GM21529 (cell line): ENCODE measurements around the gene MYO18A.
"Not testable (repeated sequence)": the region's sequence is repeated elsewhere in the genome, so short reads cannot be mapped to it uniquely, and the experiment has no call there.

Source experiments
- ATAC-seq: cut with Tn5 transposase; IDR thresholded peaks from one replicate; pipeline ENCODE4 v1.9.1; 2021; ENCODE audit not compliant: unreplicated experiment

The MYO18A gene

DNA sequence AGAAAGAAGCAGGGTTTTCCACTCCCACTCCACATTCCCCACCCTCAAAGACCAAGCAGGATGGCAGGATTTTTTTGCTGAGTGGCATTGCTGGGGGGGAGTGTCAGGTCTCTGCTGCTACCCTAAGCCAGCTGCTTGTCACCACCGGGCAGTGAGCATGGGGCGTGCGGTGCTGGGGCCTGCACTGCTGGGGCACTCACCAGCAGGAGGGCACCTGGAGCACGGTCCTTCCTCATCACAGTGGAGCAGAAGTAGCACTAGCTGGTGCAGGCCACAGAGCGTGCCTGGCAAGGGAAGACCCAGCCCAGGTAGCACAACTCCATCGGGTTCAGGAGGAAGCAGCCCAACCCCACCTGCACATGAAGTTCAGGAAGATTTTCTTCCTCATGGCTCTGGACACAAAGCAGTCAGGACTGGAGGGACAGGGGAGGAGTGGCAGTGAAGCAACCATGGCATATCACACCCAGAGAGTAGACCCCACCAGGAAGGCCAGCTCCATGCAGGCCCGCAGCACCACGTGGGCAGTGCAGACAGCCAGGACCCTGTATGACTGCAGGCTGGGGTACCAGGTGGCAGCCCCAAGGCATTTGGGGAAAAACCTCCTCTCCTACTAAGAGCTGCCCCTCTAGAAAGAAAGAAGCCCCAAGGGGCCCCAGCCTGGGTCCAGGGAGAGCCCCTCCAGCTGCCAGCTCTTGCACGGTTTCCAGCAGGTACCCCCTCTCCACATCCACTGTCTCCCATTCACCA lies 16.7 kb upstream of the MYO18A start:
- ATAC-seq = no peak

DNA sequence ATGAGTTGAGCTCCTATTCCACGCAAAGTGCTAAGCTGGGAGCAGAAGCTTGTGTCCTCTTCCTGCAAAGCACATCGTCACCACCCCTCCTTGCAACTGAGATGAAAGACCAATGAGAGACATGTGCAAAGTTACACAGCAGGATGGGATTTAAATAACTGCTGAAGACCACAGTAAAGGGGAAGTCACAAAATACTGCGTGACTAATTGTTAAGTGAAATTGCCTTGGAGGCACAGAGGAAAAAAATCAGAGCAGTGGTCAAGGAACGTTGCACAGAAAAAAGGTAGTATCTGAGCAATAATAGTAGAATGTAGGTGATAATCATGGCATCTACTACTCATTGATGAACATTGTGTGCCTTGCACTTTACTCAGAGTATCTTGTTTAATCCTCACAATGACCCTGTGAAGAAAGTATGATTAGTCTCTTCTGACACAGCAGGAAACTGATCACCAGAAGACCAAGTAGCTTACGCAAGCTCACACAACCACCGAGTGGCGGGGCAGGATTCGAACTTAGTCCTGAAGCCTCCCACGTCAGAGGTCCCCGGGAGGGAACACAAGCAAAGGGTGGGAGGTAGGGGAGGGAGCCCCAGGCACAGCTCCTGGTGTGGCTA lies 15.4 kb upstream of the MYO18A start:
- no peak for ATAC-seq

- no peak for ATAC-seq
Measured at GRCh38 chr17:29194669-29195068, 14.5 kb upstream of the MYO18A start.

DNA sequence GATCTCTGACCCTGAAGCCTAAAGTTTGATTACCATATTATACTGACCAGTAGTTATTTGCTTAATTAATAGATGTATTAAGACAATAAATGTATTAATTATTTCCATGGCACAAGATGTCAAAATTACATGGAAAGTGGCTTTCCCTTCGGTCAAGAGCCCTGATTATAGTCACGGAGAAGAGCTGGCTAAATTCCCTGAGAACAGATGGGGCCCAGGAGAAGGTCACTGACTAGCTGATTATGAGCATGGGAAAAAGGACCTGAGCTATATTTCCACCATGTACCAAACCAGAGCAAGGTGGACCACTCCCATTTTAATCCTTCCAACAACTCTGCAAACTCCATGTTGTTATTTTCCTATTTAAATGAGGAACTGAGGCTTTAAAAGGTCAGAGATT lies 12.9 kb upstream of the MYO18A start:
- no peak for ATAC-seq

GRCh38 chr17:29190592-29191207 lies 10.5 kb upstream of the MYO18A start:
- ATAC-seq = no peak

DNA sequence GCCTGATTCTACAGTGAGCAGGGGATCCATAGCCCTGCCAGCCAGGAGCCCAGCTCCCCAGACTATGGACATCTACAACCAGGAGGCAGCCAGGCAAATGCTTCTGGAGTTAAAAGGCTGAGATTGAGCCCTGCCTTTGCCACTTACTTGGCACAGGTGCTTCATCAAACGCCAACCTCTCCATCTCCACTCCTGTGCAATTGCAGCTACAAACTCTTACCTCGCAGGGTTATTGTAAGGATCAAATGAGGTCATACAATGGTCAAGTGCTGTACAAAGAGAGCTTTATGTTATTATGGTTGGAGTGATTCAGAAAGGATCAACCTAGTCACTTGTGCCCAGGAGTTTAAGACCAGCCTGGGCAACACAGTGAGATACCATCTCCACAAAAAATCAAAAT lies 9.8 kb upstream of the MYO18A start:
- ATAC-seq = no peak

DNA sequence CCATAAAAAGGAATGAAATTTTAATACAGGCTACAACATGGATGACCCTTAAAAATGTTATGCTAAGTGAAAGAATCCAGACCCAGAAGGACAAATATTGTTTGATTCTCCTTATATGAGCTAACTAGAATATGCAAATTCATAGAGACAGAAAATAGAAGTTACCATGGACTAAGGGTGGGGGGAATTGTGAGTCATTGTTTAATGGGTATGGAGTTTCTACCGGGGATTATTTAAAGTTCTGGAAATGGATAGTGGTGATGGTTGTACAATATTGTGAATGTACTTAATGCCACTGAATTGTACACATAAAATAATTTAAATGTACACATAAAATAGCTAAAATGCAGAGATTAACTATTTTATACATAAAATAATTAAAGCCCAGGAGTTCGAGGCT lies 9.2 kb upstream of the MYO18A start:
- ATAC-seq = no peak

DNA sequence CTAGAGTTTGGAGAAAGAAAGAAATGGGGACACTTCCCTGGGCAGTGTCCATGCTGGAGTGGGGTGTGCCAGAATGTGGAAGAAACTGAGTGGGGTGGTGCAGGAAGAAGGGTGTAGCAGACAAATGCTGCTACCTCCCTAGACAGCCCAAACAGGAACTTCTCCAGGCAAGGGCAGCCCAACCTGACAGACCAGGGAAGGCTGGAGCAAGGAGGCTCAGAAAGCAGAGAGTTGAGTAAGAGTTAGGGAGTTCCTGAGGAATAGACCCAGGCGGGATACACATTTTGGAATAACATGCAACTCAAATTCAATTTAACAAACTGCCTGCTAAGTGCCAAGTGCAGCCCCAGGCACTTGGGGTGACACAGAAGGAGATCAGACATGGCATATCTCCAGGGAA lies 1.0 kb upstream of the MYO18A start:
- ATAC-seq = no peak

DNA sequence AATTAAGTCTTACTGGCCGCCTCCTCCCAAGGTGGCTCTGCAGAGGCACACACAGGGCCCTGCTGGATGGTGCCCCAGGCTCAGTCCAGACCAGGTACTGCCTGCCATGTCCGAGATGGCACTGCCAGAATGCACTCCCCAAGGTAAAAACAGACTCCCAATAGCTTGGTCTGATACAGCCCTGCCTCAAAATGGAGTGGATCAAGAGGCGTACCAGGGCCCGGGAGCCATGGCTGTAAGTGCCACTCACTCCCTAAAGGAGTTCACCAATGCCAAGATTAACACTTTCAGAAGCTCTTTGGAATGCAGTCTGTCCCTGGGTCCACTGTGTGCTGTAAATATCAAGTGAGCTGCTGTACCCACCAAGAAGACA lies 576 bp upstream of the MYO18A start:
- no peak for ATAC-seq

DNA sequence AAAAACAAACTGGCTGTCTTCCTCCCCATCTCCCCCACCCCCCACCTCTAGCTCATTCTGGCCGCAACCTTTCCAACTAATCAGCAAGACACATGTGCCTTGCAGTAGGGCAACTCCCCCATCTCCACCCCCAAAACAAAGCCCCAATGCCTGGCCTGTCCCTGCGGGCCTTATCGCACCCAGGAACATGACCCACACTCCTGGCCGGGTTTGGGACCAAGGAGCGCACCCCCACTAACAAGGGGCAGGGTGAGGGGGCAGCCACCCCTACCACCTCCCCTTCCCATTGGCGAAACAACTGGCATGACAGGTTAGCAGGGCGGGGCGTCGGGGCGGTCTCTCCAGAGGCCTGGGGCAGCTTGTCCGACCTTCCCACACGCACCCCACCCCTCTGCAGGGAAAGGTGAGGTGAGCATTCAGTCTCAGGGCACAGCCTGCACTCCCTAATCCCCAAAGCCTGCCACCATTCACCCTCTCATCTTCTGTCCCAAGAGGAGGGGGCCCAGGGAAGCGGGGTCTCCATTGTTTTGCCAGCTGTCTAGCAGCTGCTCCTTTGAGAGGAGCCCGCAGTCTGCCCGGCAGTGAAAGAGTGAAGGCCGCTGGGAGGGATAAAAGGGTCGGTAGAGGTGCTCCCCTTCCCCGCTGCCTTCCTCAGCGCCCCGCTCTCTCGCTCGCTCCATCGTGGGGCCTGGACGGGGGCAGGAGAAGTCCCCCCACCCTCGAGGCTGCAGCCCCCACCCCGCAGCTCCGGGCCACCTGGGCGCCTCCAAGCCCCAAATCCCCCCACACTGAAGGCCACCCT lies 765 bp downstream of the MYO18A start:
- no peak for ATAC-seq

DNA sequence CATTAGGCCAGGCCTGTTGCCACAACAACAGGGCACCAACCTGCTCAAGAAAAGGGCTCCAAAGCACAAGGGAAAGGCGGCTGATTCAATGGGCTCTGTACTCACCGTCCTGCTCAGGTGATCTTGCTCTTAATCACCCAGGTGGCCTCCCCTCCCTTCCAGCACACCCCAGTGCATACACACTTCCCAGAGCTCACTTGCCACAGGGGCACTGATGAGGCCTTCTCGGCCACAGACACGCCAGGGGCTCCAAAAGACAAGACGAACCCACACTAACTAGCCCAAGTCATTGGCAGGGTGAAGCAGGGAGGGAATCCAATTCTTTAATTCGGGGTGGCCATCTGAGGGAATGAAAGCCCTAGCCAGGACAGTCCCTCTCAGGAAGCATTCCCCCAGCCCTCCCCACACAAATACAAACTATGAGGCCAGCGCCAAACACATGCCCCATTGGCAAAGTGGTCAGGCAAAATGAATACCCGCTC lies 1.4 kb downstream of the MYO18A start:
- no peak for ATAC-seq

- ATAC-seq = no peak
Measured at GRCh38 chr17:29177871-29178749, 2.1 kb downstream of the MYO18A start.

- no peak for ATAC-seq
Measured at GRCh38 chr17:29177541-29177870, 2.7 kb downstream of the MYO18A start.

- ATAC-seq = no peak
Measured at GRCh38 chr17:29176558-29177351, 3.4 kb downstream of the MYO18A start.

- ATAC-seq = no peak
Measured at GRCh38 chr17:29175349-29175748, 4.8 kb downstream of the MYO18A start.

GRCh38 chr17:29172589-29172988 lies 7.6 kb downstream of the MYO18A start:
- no peak for ATAC-seq

- ATAC-seq = no peak
Measured at GRCh38 chr17:29170682-29171081, 9.5 kb downstream of the MYO18A start.

- no peak for ATAC-seq
Measured at GRCh38 chr17:29169806-29170591, 10.2 kb downstream of the MYO18A start.

DNA sequence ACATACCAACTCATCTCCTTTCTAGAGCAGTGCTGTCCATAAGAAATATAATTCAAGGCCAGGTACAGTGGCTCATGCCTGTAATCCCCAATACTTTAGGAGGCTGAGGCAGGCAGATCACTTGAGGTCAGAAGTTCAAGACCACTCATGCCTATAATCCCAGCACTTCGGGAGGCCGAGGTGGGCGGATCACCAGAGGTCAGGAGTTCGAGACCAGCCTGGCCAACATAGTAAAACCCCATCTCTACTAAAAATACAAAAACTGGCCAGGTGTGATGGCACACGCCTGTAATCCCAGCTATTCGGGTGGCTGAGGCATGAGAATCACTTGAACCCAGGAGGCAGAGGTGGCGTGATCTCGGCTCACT lies 11.5 kb downstream of the MYO18A start:
- not testable (repeated sequence) for ATAC-seq
